Amygdala (tissue), 56 donors: ENCODE data around the gene TMEM138.

Experiments
- DNase-seq, 56 donors: peaks; one replicate each; lab custom pipeline; 2025; lab: John Stamatoyannopoulos, UW

TMEM138 gene

DNA sequence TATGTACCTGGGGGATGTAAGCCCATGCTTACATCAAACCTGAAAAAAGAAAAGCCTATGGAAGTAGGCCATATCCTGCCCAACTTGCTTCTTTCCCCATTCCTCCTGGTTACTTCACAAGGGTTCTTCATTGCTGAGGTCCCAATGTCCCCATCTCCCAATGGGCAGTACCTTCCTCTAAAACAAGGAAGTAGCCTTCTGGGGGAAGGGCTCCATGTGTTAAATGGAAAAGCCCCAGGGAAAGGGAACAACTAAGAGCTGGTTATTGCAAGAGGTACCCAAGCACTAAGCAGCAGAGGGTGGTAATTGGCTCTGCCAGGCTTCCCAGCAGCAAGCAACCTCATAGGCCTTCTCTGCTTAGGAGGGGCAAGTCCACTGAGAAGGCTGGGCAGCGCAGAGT lies 41.5 kb downstream of the TMEM138 start:
- DNase-seq: no peak

DNA sequence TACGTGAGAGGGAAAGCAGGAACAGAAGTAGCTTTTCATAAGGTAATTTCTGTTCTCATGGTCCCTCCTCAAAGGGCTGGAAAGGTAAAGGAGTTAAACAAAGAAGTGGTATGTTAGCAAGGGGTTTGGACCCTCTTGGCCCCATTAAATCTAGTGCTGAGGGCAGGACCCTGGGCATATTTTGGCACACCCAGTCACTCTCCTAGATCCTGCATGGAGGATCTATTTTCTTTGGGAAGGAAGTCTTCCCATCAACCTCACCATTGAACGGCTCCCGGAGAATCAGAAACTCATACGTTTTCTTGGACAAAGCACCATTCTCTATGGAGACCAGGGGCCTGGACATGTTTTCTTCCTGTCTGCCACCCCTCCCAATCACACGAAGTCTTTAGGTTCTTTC lies 41.9 kb downstream of the TMEM138 start:
- no peak for DNase-seq

DNA sequence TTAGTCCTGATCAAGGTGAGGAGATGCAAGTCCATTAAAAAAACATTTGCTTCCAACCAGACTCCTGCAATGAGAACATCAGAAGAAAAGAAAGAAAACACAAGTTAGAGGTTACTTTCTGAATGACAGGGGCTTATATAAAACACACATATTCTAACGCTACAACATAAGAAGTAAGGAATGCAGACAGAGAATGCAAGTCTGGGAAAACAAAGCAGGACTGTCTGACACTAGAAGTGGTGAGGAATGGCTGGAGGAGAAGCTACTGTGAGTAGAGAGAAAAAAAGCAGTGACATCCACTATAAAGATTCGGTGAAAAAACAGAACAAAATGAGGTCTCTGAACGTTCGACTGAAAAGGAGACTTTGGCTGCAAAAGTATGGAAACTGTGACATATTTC lies 42.5 kb downstream of the TMEM138 start:
- DNase-seq: no peak

GRCh38 chr11:61406067-61406466 lies 43.9 kb downstream of the TMEM138 start:
- DNase-seq: peak in 12 of 56 donors; percentile 5 to 50 (median 33)

DNA sequence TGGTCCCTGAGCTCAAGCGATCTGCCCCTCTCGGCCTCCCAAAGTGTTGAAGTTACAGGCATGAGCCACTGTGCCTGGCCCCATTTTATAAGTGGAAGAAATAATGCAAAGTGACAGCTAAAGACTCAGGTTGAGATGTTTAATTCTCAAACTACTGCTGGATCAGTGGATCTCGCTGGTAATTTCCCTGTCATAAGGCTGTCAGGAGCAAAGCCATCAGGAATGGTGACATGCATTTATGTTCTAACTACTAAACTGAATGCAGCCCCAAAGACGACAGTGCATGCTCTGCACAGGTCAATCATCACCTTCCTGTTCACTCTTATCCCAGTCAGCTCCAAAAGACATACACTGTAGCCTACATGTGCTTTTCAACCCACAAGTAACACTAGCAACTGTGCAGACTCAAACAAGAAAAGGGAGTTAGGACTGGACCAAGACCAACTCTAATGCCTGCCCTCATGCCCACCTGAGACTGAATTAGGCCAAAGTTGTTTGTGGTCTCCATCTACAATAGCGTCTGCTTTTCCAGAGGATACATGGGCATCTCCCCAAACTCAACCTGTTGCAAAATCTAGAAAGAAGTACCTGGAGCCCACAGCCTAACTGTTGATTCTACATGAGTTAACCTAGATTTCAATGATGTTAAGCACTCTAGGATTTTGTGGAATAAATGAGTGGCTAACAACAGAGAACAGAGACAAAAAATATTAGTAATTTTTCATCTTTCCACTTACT lies 45.0 kb downstream of the TMEM138 start:
- DNase-seq: no peak

GRCh38 chr11:61411589-61411988 lies 49.4 kb downstream of the TMEM138 start:
- no peak for DNase-seq

- DNase-seq: no peak
Observed at GRCh38 chr11:61413496-61413895, 51.3 kb downstream of the TMEM138 start.

- DNase-seq: no peak
Observed at GRCh38 chr11:61414547-61414946, 52.4 kb downstream of the TMEM138 start.

- DNase-seq: no peak
Observed at GRCh38 chr11:61415381-61415780, 53.2 kb downstream of the TMEM138 start.

- no peak for DNase-seq
Observed at GRCh38 chr11:61416941-61417340, 54.8 kb downstream of the TMEM138 start.

DNA sequence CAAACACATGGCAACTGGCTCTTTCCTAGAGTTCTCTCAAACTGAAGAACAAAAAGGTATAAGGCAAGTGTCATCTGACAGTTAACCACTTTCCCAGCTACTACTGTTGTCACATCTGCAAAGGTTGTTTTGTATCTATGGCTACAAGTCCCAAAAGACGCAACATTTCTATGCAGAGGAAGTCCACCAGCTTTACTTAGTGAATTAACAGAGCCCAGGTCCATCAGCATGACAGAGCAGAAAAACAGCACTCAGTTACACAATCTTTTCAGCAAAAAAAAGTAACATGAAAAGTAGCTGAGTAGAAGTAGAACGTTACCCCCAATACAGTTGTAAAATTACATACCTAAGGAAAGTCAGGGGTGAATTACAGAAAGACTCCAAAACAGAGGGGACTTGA lies 55.5 kb downstream of the TMEM138 start:
- no peak for DNase-seq

DNA sequence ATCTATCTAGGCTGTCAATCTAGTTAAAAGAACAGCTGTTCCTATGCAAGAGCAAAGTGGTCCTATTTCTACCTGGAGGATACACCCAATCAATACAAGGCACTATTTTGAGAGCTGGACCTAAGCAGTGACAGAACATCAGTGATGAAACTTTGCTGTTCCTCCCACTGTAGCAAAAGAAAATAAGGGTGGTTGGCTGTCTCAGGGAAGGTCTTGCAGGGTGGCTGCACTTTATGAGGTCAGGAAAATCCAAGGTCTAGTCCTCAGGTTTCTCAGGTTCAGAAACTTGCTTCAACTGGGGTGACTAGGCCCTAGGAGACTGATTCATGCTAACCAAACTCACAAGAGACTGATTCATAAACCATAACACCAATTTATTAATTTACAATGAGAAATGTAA lies 56.0 kb downstream of the TMEM138 start:
- DNase-seq: no peak
